IPS-20b (cell line): ENCODE data around the gene PTMS.

Experiments used
- H3K27ac ChIP-seq: one replicate; pipeline ENCODE4 v1.5.1; 2013; ENCODE audit warnings: low read length
- H3K27me3 ChIP-seq: 2 replicates; pipeline ENCODE4 v1.6.1; 2013; ENCODE audit warnings: mild to moderate bottlenecking, low read length, inconsistent platforms; ENCODE audit not compliant: insufficient read depth
- H3K36me3 ChIP-seq: 2 replicates; pipeline ENCODE4 v1.6.1; 2013; ENCODE audit warnings: low read depth, mild to moderate bottlenecking, inconsistent platforms, low read length, moderate library complexity; ENCODE audit not compliant: insufficient read depth
- H3K4me1 ChIP-seq: 2 replicates; pipeline ENCODE4 v1.6.1; 2013; ENCODE audit warnings: mild to moderate bottlenecking, control low read depth, inconsistent platforms, low read length, moderate library complexity; ENCODE audit not compliant: insufficient read depth
- H3K4me3 ChIP-seq: 2 replicates; pipeline ENCODE4 v1.5.1; 2013; ENCODE audit warnings: mild to moderate bottlenecking, low read length, inconsistent platforms
- H3K9ac ChIP-seq: 2 replicates; pipeline ENCODE4 v1.6.1; 2013; ENCODE audit warnings: low read depth, mild to moderate bottlenecking, inconsistent platforms, low read length, moderate library complexity
- H3K9me3 ChIP-seq: 2 replicates; pipeline ENCODE4 v1.6.1; 2013; ENCODE audit warnings: mild to moderate bottlenecking, low read depth, low read length, inconsistent platforms; ENCODE audit not compliant: insufficient read depth

PTMS gene

GRCh38 chr12:6774499-6775062 is 8.4 kb downstream of the PTMS start:
- Histone ChIP-seq H3K4me3 (no peak overlapping the region), H3K27me3 (peaks cover 64% of the 10 kb centered on the region)

GRCh38 chr12:6775185-6776174 is 9.3 kb downstream of the PTMS start:
- Histone ChIP-seq H3K4me3 (no peak overlapping the region), H3K36me3 (peaks cover 13% of the 10 kb centered on the region), H3K9me3 (no peaks in the 10 kb centered on the region), H3K9ac (no peak overlapping the region), H3K27ac (no peak overlapping the region), H3K4me1 (peaks cover 7% of the 10 kb centered on the region; the same call in 1 of the 2 replicates), H3K27me3 (peaks cover 64% of the 10 kb centered on the region)

More at GRCh38 chr12:6774499-6775062, 8.4 kb downstream of the PTMS start:
- Histone ChIP-seq H3K9me3 (no peaks in the 10 kb centered on the region), H3K27ac (no peak overlapping the region), H3K4me1 (peaks cover 9% of the 10 kb centered on the region; the same call in 1 of the 2 replicates), H3K9ac (no peak overlapping the region), H3K36me3 (peaks cover 22% of the 10 kb centered on the region)

GRCh38 chr12:6777386-6777785 is 11.2 kb downstream of the PTMS start:
- Histone ChIP-seq H3K27ac (no peak overlapping the region), H3K27me3 (peaks cover 51% of the 10 kb centered on the region)

GRCh38 chr12:6778217-6778573 is 12.0 kb downstream of the PTMS start:
- Histone ChIP-seq H3K36me3 (no peaks in the 10 kb centered on the region), H3K4me3 (peak overlapping the region; percentile 76), H3K9me3 (no peaks in the 10 kb centered on the region), H3K27ac (no peak overlapping the region), H3K27me3 (peaks cover 43% of the 10 kb centered on the region), H3K4me1 (peaks cover 4% of the 10 kb centered on the region; the same call in 1 of the 2 replicates), H3K9ac (peak overlapping the region; percentile 76; the same call in 1 of the 2 replicates)

More at GRCh38 chr12:6777386-6777785, 11.2 kb downstream of the PTMS start:
- Histone ChIP-seq H3K4me1 (peaks cover 4% of the 10 kb centered on the region; the same call in 1 of the 2 replicates), H3K9me3 (no peaks in the 10 kb centered on the region), H3K9ac (no peak overlapping the region), H3K4me3 (peak overlapping the region; percentile 76; the same call in 1 of the 2 replicates), H3K36me3 (no peaks in the 10 kb centered on the region)

- no peak overlapping the region for H3K27ac ChIP-seq
- H3K9ac ChIP-seq = peak overlapping the region; percentile 76; the same call in 1 of the 2 replicates
- H3K4me1 ChIP-seq = peaks cover 4% of the 10 kb centered on the region; the same call in 1 of the 2 replicates
These were observed 12.7 kb downstream of the PTMS start for GRCh38 chr12:6778574-6779550.

GRCh38 chr12:6779708-6780432 is 13.7 kb downstream of the PTMS start:
- no peak overlapping the region for H3K4me3 ChIP-seq
- no peaks in the 10 kb centered on the region for H3K9me3 ChIP-seq
- no peak overlapping the region for H3K9ac ChIP-seq
- peaks cover 26% of the 10 kb centered on the region for H3K27me3 ChIP-seq
- peaks cover 4% of the 10 kb centered on the region; the same call in 1 of the 2 replicates for H3K4me1 ChIP-seq
- H3K27ac ChIP-seq = no peak overlapping the region
- no peaks in the 10 kb centered on the region for H3K36me3 ChIP-seq

More at GRCh38 chr12:6778574-6779550, 12.7 kb downstream of the PTMS start:
- H3K4me3 ChIP-seq = peak overlapping the region; percentile 76
- no peaks in the 10 kb centered on the region for H3K36me3 ChIP-seq
- peaks cover 36% of the 10 kb centered on the region for H3K27me3 ChIP-seq
- no peaks in the 10 kb centered on the region for H3K9me3 ChIP-seq

GRCh38 chr12:6780573-6780972 is 14.4 kb downstream of the PTMS start:
- Histone ChIP-seq H3K9me3 (no peaks in the 10 kb centered on the region), H3K4me1 (peaks cover 4% of the 10 kb centered on the region; the same call in 1 of the 2 replicates), H3K27me3 (peaks cover 23% of the 10 kb centered on the region), H3K27ac (no peak overlapping the region), H3K36me3 (no peaks in the 10 kb centered on the region), H3K9ac (no peak overlapping the region), H3K4me3 (no peak overlapping the region)

- no peaks in the 10 kb centered on the region for H3K9me3 ChIP-seq
- no peak overlapping the region for H3K9ac ChIP-seq
- H3K36me3 ChIP-seq = no peaks in the 10 kb centered on the region
- H3K27me3 ChIP-seq = peaks cover 16% of the 10 kb centered on the region
- H3K4me1 ChIP-seq = peaks cover 12% of the 10 kb centered on the region; the same call in 1 of the 2 replicates
- H3K4me3 ChIP-seq = no peak overlapping the region
- H3K27ac ChIP-seq = no peak overlapping the region
These were observed 16.0 kb downstream of the PTMS start for GRCh38 chr12:6782119-6782518.

GRCh38 chr12:6782850-6783566 is 16.8 kb downstream of the PTMS start:
- no peak overlapping the region for H3K27ac ChIP-seq
- peaks cover 11% of the 10 kb centered on the region; the same call in 1 of the 2 replicates for H3K4me1 ChIP-seq
- no peak overlapping the region for H3K9ac ChIP-seq
- no peak overlapping the region for H3K4me3 ChIP-seq
- peaks cover 7% of the 10 kb centered on the region; the same call in 1 of the 2 replicates for H3K27me3 ChIP-seq
- H3K9me3 ChIP-seq = no peaks in the 10 kb centered on the region
- H3K36me3 ChIP-seq = no peaks in the 10 kb centered on the region

GRCh38 chr12:6783828-6784227 is 17.7 kb downstream of the PTMS start:
- H3K9me3 ChIP-seq = no peaks in the 10 kb centered on the region
- H3K4me3 ChIP-seq = no peak overlapping the region
- H3K9ac ChIP-seq = no peak overlapping the region
- H3K36me3 ChIP-seq = no peaks in the 10 kb centered on the region
- no peak overlapping the region for H3K27ac ChIP-seq
- H3K4me1 ChIP-seq = peaks cover 11% of the 10 kb centered on the region; the same call in 1 of the 2 replicates
- no peaks in the 10 kb centered on the region for H3K27me3 ChIP-seq
